SK-N-MC (cell line): ENCODE data around the gene PPIF.

Source experiments
- DNase-seq: peaks from one replicate; pipeline ENCODE4 v3.0.0-alpha.2; 2011; ENCODE audit warnings: low read depth, low spot score
- H3K27ac ChIP-seq: fragments of 200-600 bp; sonication (generic); 2 replicates; pipeline ENCODE4 v1.5.1; 2016; ENCODE audit warnings: mixed run types
- H3K36me3 ChIP-seq: fragments of 200-600 bp; sonication (generic); 2 replicates; pipeline ENCODE4 v1.6.1; 2017; ENCODE audit warnings: antibody characterized with exemption, low read length, mixed read lengths; ENCODE audit not compliant: insufficient read depth
- H3K4me3 ChIP-seq: fragments of 200-600 bp; sonication (generic); 2 replicates; pipeline ENCODE4 v1.5.1; 2016
- H3K9ac ChIP-seq: fragments of 200-600 bp; sonication (generic); 2 replicates; pipeline ENCODE4 v1.8.0; 2017; ENCODE audit warnings: mixed run types, mixed read lengths; ENCODE audit not compliant: insufficient read length
- H3K9me3 ChIP-seq: fragments of 200-600 bp; sonication (generic); 2 replicates; pipeline ENCODE4 v1.6.1; 2017; ENCODE audit warnings: low read depth, mild to moderate bottlenecking, antibody characterized with exemption, low read length, moderate library complexity, mixed read lengths
- EZH2 ChIP-seq: fragments of 200-600 bp; sonication (generic); IDR thresholded peaks from one replicate; pipeline ENCODE4 v1.6.1; 2017; ENCODE audit warnings: antibody characterized with exemption
- FOXP2 ChIP-seq: optimal IDR thresholded peaks from 2 replicates; pipeline ENCODE3; 2011; ENCODE audit warnings: mild to moderate bottlenecking, moderate library complexity; ENCODE audit not compliant: insufficient read depth; ENCODE audit errors: extremely low read length, control extremely low read depth
- POLR2AphosphoS5 ChIP-seq: IDR thresholded peaks from 2 replicates; pipeline ENCODE4 v1.6.1; 2012; ENCODE audit warnings: mild to moderate bottlenecking, low read depth, low read length, borderline replicate concordance

PPIF gene

GRCh38 chr10:79311581-79312407 lies 35.5 kb upstream of the PPIF start:
- H3K9ac ChIP-seq, result no peak overlapping the region
- DNase-seq, result no peak
- TF ChIP-seq FOXP2 (no peak), EZH2 (no peak), POLR2AphosphoS5 (no peak)
- no peak overlapping the region for H3K27ac ChIP-seq
- no peaks in the 10 kb centered on the region for H3K9me3 ChIP-seq
- no peak overlapping the region for H3K4me3 ChIP-seq
- no peaks in the 10 kb centered on the region; the same call in 1 of the 2 replicates for H3K36me3 ChIP-seq

DNA sequence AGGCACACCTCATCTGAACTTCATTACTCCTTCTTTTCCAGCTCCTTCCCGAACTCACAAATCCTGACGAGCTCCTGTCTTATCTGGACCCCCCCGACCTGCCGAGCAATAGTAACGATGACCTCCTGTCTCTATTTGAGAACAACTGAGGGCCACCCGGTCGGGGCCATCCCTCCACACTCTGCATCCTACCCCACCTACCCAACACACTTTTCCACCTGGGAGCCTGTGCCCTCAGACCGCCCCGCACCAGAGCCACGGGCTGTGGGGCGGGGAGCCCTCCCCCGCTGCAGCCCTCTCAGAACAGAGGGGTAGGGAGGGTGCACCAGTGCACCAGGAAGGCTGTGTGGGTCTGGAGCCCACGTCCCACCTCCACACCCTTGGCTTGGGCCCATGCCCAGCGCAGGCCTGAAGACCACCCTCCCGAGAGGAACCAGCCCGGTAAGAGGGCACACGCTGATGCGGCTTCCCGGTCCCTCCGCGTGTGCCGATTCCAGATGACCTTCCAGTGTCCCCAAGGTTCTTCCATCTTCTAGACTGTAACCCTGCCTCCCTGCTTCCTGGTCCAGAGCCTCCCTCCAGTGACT lies 34.6 kb upstream of the PPIF start:
- no peak for DNase-seq
- H3K9me3 ChIP-seq, result no peaks in the 10 kb centered on the region
- TF ChIP-seq POLR2AphosphoS5 (no peak), EZH2 (no peak), FOXP2 (no peak)
- no peak overlapping the region for H3K9ac ChIP-seq
- H3K4me3 ChIP-seq, result no peak overlapping the region
- H3K27ac ChIP-seq, result no peak overlapping the region
- no peaks in the 10 kb centered on the region; the same call in 1 of the 2 replicates for H3K36me3 ChIP-seq

- Histone ChIP-seq H3K9me3 (no peaks in the 10 kb centered on the region), H3K27ac (no peak overlapping the region), H3K9ac (no peak overlapping the region), H3K4me3 (no peak overlapping the region), H3K36me3 (no peaks in the 10 kb centered on the region; the same call in 1 of the 2 replicates)
- no peak for DNase-seq
- TF ChIP-seq POLR2AphosphoS5 (no peak), FOXP2 (no peak), EZH2 (no peak)
These were observed 33.9 kb upstream of the PPIF start for GRCh38 chr10:79313320-79313719.

DNA sequence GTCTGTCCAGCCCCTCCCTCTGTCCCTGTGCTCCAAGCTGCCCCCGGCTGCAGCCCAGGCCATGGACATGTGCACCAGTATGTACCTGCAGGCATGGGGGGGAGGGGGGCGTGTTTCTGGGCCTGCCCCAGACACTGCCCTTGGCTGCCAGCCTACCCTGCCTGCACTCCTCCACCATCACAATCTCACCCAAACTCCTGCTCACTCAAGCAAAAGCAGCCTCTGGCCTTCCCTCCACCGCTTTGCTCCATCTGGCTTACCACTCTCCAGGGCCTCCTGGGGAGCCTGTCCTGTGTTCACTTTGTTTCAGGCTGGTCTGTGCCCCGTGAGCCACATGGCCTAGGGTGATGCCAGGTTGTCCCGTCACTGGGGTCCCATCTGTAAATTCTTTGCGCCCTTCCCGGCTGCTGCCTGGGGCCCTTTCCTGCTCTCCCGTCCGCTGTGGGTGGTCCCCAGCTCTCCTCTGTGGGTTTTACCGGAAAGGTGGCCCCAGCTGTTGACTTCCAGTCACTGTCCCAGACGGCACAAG lies 33.3 kb upstream of the PPIF start:
- no peaks in the 10 kb centered on the region for H3K9me3 ChIP-seq
- no peak overlapping the region for H3K9ac ChIP-seq
- no peaks in the 10 kb centered on the region; the same call in 1 of the 2 replicates for H3K36me3 ChIP-seq
- H3K4me3 ChIP-seq, result no peak overlapping the region
- DNase-seq, result no peak
- TF ChIP-seq POLR2AphosphoS5, result no peak
- no peak for TF ChIP-seq FOXP2
- no peak for TF ChIP-seq EZH2
- no peak overlapping the region for H3K27ac ChIP-seq

DNA sequence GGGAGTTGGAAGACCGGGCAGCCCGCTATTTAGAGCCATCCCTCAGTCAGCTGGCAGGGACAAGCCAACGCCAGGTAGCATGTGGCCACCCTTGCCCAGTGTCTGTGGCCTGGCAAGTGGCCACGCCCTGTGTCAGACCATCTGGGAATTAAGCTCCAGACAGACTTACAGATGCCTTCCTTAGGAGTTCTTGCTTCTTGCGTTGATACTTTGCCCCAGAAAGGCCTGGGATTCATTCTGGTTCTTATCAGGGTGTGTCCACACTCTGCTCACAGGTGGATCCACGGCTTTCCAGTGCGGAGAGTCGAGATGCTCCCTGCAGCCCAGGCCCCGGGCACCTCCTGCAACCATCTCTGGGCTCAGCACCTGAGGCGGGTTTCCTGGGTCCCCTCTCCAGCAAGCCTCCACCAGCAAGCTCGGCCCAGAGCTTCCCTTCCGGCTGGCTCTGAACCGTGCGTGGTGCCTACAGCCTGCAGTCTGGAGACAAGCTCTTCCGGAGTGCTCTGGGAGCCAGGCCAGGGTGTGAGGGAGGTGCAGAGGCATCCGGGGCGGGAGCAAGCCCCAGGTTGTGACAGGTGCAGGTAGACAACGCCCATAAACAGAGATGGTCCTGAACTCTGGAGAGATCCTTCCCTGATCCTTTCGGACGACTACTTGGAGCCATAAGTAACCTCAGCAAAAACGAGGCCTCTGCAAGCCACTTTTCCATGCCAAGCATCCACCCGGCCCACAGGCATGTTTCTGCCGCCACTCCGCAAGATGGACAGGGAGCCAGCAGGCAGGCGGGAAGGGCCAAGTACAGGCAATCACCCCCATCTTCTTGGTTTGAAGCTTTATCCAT lies 32.3 kb upstream of the PPIF start:
- Histone ChIP-seq H3K36me3 (no peaks in the 10 kb centered on the region; the same call in 1 of the 2 replicates), H3K9ac (no peak overlapping the region), H3K9me3 (no peaks in the 10 kb centered on the region), H3K27ac (no peak overlapping the region), H3K4me3 (no peak overlapping the region)
- TF ChIP-seq POLR2AphosphoS5 (no peak), FOXP2 (no peak), EZH2 (no peak)
- no peak for DNase-seq

DNA sequence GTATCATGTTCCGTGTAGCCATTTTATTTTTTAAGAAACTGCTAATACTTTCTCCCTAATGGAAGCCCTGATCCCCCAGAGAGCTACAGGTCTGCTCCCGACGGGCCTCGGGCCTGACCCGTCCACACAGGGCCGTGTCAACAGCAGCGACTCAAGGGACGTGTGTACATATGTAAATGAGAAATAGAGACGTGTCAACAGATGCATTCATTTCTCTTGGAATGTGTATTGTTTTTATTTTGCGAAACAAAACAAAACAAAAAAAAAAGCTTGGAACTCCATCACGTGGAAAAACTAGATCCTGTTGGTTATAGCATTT lies 31.7 kb upstream of the PPIF start:
- no peak for TF ChIP-seq EZH2
- TF ChIP-seq POLR2AphosphoS5, result no peak
- no peak for TF ChIP-seq FOXP2

GRCh38 chr10:79316671-79317431 lies 30.4 kb upstream of the PPIF start:
- Histone ChIP-seq H3K36me3 (no peaks in the 10 kb centered on the region; the same call in 1 of the 2 replicates), H3K4me3 (no peak overlapping the region), H3K27ac (peak overlapping the region; percentile 57; the same call in 1 of the 2 replicates), H3K9ac (no peak overlapping the region), H3K9me3 (no peaks in the 10 kb centered on the region)
- no peak for DNase-seq
- TF ChIP-seq FOXP2, result no peak
- no peak for TF ChIP-seq EZH2
- TF ChIP-seq POLR2AphosphoS5, result no peak

More for the DNA sequence above, 31.7 kb upstream of the PPIF start:
- Histone ChIP-seq H3K4me3 (no peak overlapping the region), H3K36me3 (no peaks in the 10 kb centered on the region; the same call in 1 of the 2 replicates), H3K9ac (no peak overlapping the region), H3K9me3 (no peaks in the 10 kb centered on the region), H3K27ac (peak overlapping the region; percentile 19; the same call in 1 of the 2 replicates)
- no peak for DNase-seq
